ENCODE results near the gene HMMR.

DNA sequence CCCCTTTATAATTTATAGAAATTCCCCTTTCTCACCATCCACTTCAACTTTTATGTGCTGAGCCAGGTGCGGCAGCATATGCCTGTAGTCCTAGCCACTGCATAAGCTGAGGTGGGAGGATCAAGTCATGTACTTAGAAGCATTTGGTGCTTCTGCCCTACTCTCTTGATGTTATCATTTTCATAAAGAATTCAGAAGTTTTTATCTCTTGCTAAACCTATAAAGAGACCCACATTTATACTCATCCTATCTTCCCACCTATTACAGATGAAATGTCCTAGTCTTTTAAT, 18.5 kb downstream of the HMMR start:
- TF ChIP-seq, protein P1, sequence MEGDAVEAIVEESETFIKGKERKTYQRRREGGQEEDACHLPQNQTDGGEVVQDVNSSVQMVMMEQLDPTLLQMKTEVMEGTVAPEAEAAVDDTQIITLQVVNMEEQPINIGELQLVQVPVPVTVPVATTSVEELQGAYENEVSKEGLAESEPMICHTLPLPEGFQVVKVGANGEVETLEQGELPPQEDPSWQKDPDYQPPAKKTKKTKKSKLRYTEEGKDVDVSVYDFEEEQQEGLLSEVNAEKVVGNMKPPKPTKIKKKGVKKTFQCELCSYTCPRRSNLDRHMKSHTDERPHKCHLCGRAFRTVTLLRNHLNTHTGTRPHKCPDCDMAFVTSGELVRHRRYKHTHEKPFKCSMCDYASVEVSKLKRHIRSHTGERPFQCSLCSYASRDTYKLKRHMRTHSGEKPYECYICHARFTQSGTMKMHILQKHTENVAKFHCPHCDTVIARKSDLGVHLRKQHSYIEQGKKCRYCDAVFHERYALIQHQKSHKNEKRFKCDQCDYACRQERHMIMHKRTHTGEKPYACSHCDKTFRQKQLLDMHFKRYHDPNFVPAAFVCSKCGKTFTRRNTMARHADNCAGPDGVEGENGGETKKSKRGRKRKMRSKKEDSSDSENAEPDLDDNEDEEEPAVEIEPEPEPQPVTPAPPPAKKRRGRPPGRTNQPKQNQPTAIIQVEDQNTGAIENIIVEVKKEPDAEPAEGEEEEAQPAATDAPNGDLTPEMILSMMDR (conservative IDR thresholded peaks at IDR 0.05; ENCODE audit: low read depth, low read length), result no peak
- TF ChIP-seq EZH2 (IDR thresholded peaks at IDR 0.05; ENCODE audit: low read length, unreplicated experiment), result no peak

All from PC-3 (cell line).